Naive thymus-derived CD8-positive, alpha-beta T cell (primary cell): ENCODE measurements around the gene ZNF497. TPM values are rescaled to one million over a fixed set of nuclear protein-coding genes. Genes with fewer than 3 reads are reported as not detected.

Experiments
- ATAC-seq, 2 donors: fragments of 150-1000 bp; cut with Tn5 transposase in 1 of 2; sonication (Bioruptor Pico), chemical (Tn5 transposase) in 1 of 2; 1 replicate in 1 of 2; 2 replicates in 1 of 2; pipeline ENCODE4 v1.10.0; 2021; ENCODE audit warnings: mild to moderate bottlenecking in 2 of 2, moderate library complexity in 2 of 2
- POLR2A ChIA-PET: fragments of 350-600 bp; sonication (Branson Sonifier 250); formaldehyde crosslinking; loops from one replicate; lab custom pipeline; 2021; ENCODE audit warnings: antibody characterized with exemption; lab: Charles Lee
- DNase-seq, 10 donors: peaks; one replicate each; pipeline versions ENCODE4 v3.0.0 to v3.0.0-alpha.2; 2020 to 2022
- H3K27ac Mint-ChIP-seq, 10 donors: one replicate each; pipeline ENCODE4 v1.8.0; 2020 to 2022; ENCODE audit warnings: mild to moderate bottlenecking in 10 of 10, mixed read lengths in 10 of 10, moderate library complexity in 4 of 10, inconsistent platforms in 1 of 10
- H3K27me3 Mint-ChIP-seq, 5 donors: one replicate each; pipeline ENCODE4 v1.8.0; 2021 to 2022; ENCODE audit warnings: mixed read lengths in 5 of 5
- H3K36me3 Mint-ChIP-seq, 3 donors: one replicate each; pipeline ENCODE4 v1.8.0; 2020 to 2022; ENCODE audit warnings: mixed read lengths in 3 of 3, mild to moderate bottlenecking in 2 of 3, inconsistent platforms in 1 of 3
- H3K4me1 Mint-ChIP-seq, 4 donors: one replicate each; pipeline ENCODE4 v1.8.0; 2021 to 2022; ENCODE audit warnings: mixed read lengths in 4 of 4
- H3K4me3 Mint-ChIP-seq, 10 donors: one replicate each; pipeline ENCODE4 v1.8.0; 2020 to 2022; ENCODE audit warnings: mild to moderate bottlenecking in 10 of 10, mixed read lengths in 10 of 10, moderate library complexity in 6 of 10, inconsistent platforms in 1 of 10
- H3K9me3 Mint-ChIP-seq, 9 donors: one replicate each; pipeline ENCODE4 v1.8.0; 2020 to 2022; ENCODE audit warnings: mixed read lengths in 9 of 9, mild to moderate bottlenecking in 3 of 9, inconsistent platforms in 1 of 9, moderate library complexity in 1 of 9
- polyA plus RNA-seq, 3 donors: library from polyadenylated mRNA; unstranded; fragments of 300-500 nt; fragmentation: Illumina TruSeq; gene quantifications; one replicate each; pipeline ENCODE4 v1.2.3, GENCODE V29; 2021
- total RNA-seq, 8 experiments: library from RNA in 2 of 8; stranded (reverse) in 2 of 8; gene quantifications; one replicate each; pipeline ENCODE4 v1.2.3 and lab custom pipeline; 2021 to 2026

ZNF497 gene
- total and polyA plus RNA-seq, 5 experiments from 2014 or later, result 1.8 to 6.6 (median 2.2) TPM

DNA sequence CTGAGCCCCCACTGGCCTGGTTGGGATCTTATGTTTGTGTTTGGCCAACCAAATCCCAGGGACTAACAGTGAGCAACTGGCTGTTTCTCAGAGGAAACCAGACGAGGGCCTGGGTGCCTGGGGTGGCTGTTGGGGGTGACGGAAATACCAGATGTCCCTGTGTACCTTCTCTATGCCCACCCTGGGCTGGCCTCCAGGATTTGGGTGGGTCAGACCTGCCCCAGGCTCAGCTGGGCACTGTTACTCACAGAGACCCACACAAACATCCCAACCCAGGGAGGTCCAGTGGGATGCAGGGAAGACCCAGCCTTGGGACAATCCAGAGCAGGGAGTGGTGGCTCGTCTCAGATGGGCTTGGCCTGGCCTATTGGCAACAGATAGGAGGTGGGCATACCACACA is 26.9 kb downstream of the ZNF497 start:
- ATAC-seq, result no peak
- Mint-ChIP-seq H3K9me3 (no peaks in the 10 kb centered on the region), H3K4me3 (no peak overlapping the region), H3K36me3 (peaks cover 5 to 16% (median 10%) of the 10 kb centered on the region in 3 donors), H3K27me3 (no peaks in the 10 kb centered on the region), H3K27ac (no peak overlapping the region), H3K4me1 (peaks cover 6 to 24% (median 11%) of the 10 kb centered on the region in 4 donors)
- DNase-seq, result no peak
- POLR2A ChIA-PET, result no interaction called here

GRCh38 chr19:58334691-58335249 is 27.8 kb downstream of the ZNF497 start:
- DNase-seq (no peak), ATAC-seq (no peak)
- H3K4me1 Mint-ChIP-seq, result peaks cover 3 to 19% (median 8%) of the 10 kb centered on the region in 4 donors
- H3K36me3 Mint-ChIP-seq, result peaks cover 1 to 16% (median 10%) of the 10 kb centered on the region in 3 donors
- H3K9me3 Mint-ChIP-seq, result no peaks in the 10 kb centered on the region
- H3K27me3 Mint-ChIP-seq, result no peaks in the 10 kb centered on the region
- no peak overlapping the region for H3K4me3 Mint-ChIP-seq
- H3K27ac Mint-ChIP-seq, result peak overlapping the region in 2 of 10 donors; percentile 53 to 57
- POLR2A ChIA-PET, result interaction anchor here (0.6 kb wide), 1 partner anchor 77 kb away, joined by 7 read pairs; no protein-coding TSS in a partner anchor

DNA sequence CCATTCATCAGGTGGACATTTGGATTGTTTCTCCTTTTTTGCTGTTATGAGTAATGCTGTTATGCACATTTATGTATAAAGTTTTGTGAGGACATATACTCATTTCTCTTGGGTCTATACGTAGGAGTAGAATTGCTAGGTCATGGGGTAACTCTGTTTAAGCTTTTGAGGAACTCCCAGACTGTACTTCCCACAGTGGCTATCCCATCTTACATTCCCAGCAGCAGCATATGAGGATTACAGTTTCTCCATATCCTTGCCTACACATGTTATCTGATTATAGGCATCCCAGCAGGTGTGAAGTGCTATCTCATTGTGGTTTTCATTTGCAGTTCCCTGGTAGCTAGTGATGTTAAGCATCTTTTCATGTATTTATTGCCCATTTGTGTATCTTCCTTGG is 29.9 kb downstream of the ZNF497 start:
- ATAC-seq, result no peak
- H3K27me3 Mint-ChIP-seq, result no peaks in the 10 kb centered on the region
- no peak overlapping the region for H3K4me3 Mint-ChIP-seq
- POLR2A ChIA-PET, result interaction anchor here (1.7 kb wide), 1 partner anchor 24 kb away, joined by 3 read pairs; no protein-coding TSS in a partner anchor
- peak overlapping the region in 1 of 10 donors; percentile 22 for H3K27ac Mint-ChIP-seq
- H3K36me3 Mint-ChIP-seq, result peaks cover 0 to 7% (median 2%) of the 10 kb centered on the region in 3 donors
- no peak for DNase-seq
- no peaks in the 10 kb centered on the region for H3K9me3 Mint-ChIP-seq
- H3K4me1 Mint-ChIP-seq, result peaks cover 0 to 14% (median 9%) of the 10 kb centered on the region in 4 donors

- DNase-seq (no peak), ATAC-seq (no peak)
- H3K4me3 Mint-ChIP-seq, result no peak overlapping the region
- H3K4me1 Mint-ChIP-seq, result peaks cover 0 to 14% (median 8%) of the 10 kb centered on the region in 4 donors
- no peaks in the 10 kb centered on the region for H3K9me3 Mint-ChIP-seq
- peaks cover 0 to 3% (median 2%) of the 10 kb centered on the region in 3 donors for H3K36me3 Mint-ChIP-seq
- POLR2A ChIA-PET, result interaction anchor here (1.1 kb wide), 1 partner anchor 17 kb away, joined by 3 read pairs; no protein-coding TSS in a partner anchor
- H3K27ac Mint-ChIP-seq, result no peak overlapping the region
- H3K27me3 Mint-ChIP-seq, result no peaks in the 10 kb centered on the region
Observed at GRCh38 chr19:58330458-58330857, 32.1 kb downstream of the ZNF497 start.

- no peaks in the 10 kb centered on the region for H3K9me3 Mint-ChIP-seq
- H3K36me3 Mint-ChIP-seq, result no peaks in the 10 kb centered on the region
- peaks cover 0 to 14% (median 6%) of the 10 kb centered on the region in 4 donors for H3K4me1 Mint-ChIP-seq
- ATAC-seq (no peak), DNase-seq (no peak)
- POLR2A ChIA-PET, result interaction anchor here (1.4 kb wide), 1 partner anchor 18 kb away, joined by 5 read pairs; no protein-coding TSS in a partner anchor
- peak overlapping the region in 1 of 10 donors; percentile 6 for H3K27ac Mint-ChIP-seq
- H3K27me3 Mint-ChIP-seq, result no peaks in the 10 kb centered on the region
- H3K4me3 Mint-ChIP-seq, result peak overlapping the region in 3 of 10 donors; percentile 43 to 52 (median 50)
Observed at GRCh38 chr19:58328999-58329398, 33.6 kb downstream of the ZNF497 start.

DNA sequence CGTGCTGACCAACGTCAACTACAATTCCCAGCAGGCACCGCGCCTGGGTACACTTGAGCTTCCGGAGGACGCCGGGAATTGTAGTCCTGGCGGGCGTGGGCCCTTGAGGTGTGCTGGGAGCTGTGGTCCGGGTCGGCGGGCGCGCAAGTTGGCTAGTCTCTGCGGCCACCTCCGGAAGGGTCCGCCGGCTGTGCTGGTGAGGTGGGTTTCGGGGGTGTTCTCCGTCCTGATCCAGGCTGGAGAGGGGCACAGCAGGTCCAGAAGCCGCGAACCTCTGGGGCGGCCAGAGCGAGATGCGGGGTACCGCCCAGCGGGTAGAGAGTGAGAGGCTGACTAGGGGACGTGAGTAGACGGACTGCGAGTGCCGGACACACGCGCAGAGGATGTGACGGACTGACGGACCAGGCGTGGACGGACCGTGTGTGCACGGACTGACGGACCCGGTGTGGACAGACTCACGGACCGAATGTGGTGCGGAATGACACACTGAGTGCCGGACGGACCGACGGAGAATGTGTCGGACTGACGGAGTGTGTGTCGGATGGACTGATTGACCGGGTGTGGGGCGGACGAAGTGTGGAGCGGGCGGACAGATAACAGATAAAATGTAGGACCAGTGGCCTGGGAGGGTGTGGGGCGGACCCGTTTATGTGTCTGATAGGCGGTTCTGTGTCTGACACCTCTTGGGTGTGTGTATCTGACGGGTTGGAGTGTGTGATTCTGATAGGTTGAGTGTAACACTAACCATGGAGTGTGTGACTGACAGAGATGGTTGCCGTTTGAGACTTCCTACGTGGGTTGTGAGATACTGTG is 35.4 kb downstream of the ZNF497 start, which contains the start of gene ZSCAN22:
ZSCAN22 (plus strand) TSS at position 81 of the 813 bp plus-strand sequence. CDS start 7,809 bp downstream, outside the sequence.
- POLR2A ChIA-PET, result interaction anchor here (0.6 to 2.2 kb wide), 12 partner anchors 20 to 248 kb away, joined by 3 to 16 read pairs (median 5); partner anchors contain the start of genes ERVK3-1, RPS5, ZBTB45 and ZNF497
- Mint-ChIP-seq H3K27me3 (no peaks in the 10 kb centered on the region), H3K36me3 (peaks cover 0 to 3% (median 3%) of the 10 kb centered on the region in 3 donors), H3K27ac (no peak within 1 kb of the TSS), H3K9me3 (no peaks in the 10 kb centered on the region), H3K4me3 (no peak within 1 kb of the TSS), H3K4me1 (peaks cover 0 to 14% (median 6%) of the 10 kb centered on the region in 4 donors)
- DNase-seq (peak; percentile 76 to 93 (median 82)), ATAC-seq (peak; percentile 92 to 94)

DNA sequence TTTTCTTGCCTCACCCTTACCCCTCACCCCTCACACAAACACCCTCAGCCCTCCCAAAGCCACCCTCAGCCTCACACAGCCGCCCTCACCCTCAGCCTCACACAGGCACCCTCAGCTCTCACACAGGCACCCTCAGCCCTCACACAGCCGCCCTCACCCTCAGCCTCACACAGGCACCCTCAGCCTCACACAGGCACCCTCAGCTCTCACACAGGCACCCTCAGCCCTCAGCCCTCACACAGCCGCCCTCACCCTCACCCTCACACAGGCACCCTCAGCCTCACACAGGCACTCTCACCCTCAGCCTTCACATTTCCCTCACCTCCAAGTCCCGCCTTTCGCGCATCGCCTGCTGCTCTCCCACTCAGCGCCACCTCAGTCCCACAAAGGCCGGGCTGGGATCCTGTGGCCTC is 36.0 kb downstream of the ZNF497 start:
- POLR2A ChIA-PET, result interaction anchor here (0.6 to 2.2 kb wide), 12 partner anchors 21 to 248 kb away, joined by 3 to 16 read pairs (median 5); partner anchors contain the start of genes ERVK3-1, RPS5, ZBTB45 and ZNF497
- H3K9me3 Mint-ChIP-seq, result peaks cover 0 to 2% (median 0%) of the 10 kb centered on the region in 9 donors
- no peaks in the 10 kb centered on the region for H3K27me3 Mint-ChIP-seq
- no peak overlapping the region for H3K4me3 Mint-ChIP-seq
- peaks cover 0 to 14% (median 6%) of the 10 kb centered on the region in 4 donors for H3K4me1 Mint-ChIP-seq
- ATAC-seq, result peak; percentile 56 to 60
- no peak for DNase-seq
- no peak overlapping the region for H3K27ac Mint-ChIP-seq
- peaks cover 0 to 5% (median 4%) of the 10 kb centered on the region in 3 donors for H3K36me3 Mint-ChIP-seq

DNA sequence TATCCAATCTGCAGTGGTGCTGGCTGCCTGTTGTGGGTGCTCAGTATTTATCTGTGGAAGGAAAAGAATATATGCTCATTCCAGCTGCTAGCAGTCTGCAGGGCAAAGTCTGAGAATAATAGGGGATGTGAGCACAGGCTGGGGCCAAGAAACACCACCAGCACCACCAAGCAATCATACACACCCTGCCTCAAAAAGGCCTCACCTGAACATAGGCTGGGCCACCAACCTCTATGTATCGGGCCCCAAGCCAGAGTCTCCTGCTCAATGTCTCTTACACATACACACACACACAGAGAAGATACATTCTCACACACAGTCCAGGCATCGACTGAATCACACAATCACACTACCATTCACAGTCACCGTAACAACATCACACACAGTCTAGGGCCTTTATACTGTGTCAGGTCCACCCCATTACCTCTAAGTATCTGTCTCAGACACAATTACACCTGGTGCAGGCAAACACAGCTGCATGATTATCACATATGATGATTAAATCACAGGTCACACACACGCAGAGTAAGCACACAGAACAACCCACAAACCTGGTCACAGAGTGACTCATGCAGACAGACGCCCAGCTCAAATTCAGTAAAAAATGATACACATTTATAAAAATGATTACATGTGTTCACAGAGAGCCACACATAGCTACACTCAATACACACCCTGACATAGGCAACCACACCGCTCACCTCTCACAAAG is 37.1 kb downstream of the ZNF497 start:
- Mint-ChIP-seq H3K27ac (no peak overlapping the region), H3K4me3 (no peak overlapping the region), H3K4me1 (peaks cover 0 to 9% (median 4%) of the 10 kb centered on the region in 4 donors), H3K27me3 (no peaks in the 10 kb centered on the region), H3K36me3 (peaks cover 0 to 5% (median 4%) of the 10 kb centered on the region in 3 donors), H3K9me3 (peaks cover 0 to 2% (median 0%) of the 10 kb centered on the region in 9 donors)
- POLR2A ChIA-PET, result interaction anchor here (0.5 to 2.2 kb wide), 5 partner anchors 20 to 67 kb away, joined by 3 to 16 read pairs (median 8); partner anchors contain the start of genes ERVK3-1 and ZNF497
- DNase-seq (no peak), ATAC-seq (no peak)

GRCh38 chr19:58319241-58319640 is 43.3 kb downstream of the ZNF497 start:
- no peak for ATAC-seq
- Mint-ChIP-seq H3K9me3 (peaks cover 0 to 2% (median 0%) of the 10 kb centered on the region in 9 donors), H3K27me3 (no peaks in the 10 kb centered on the region), H3K4me3 (no peak overlapping the region), H3K36me3 (peaks cover 6 to 22% (median 17%) of the 10 kb centered on the region in 3 donors), H3K27ac (no peak overlapping the region), H3K4me1 (peaks cover 0 to 6% (median 0%) of the 10 kb centered on the region in 4 donors)
- no peak for DNase-seq
- POLR2A ChIA-PET, result interaction anchor here (1.3 to 2.1 kb wide), 2 partner anchors 13 to 38 kb away, joined by 4 to 5 read pairs; no protein-coding TSS in a partner anchor

- Mint-ChIP-seq H3K9me3 (peaks cover 0 to 2% (median 0%) of the 10 kb centered on the region in 9 donors), H3K27ac (no peak overlapping the region), H3K27me3 (no peaks in the 10 kb centered on the region), H3K4me1 (peaks cover 0 to 6% (median 0%) of the 10 kb centered on the region in 4 donors), H3K36me3 (peaks cover 6 to 32% (median 26%) of the 10 kb centered on the region in 3 donors), H3K4me3 (no peak overlapping the region)
- POLR2A ChIA-PET, result interaction anchor here (1.3 to 2.1 kb wide), 3 partner anchors 9 to 39 kb away, joined by 3 to 5 read pairs (median 4); no protein-coding TSS in a partner anchor
- DNase-seq (no peak), ATAC-seq (no peak)
Observed at GRCh38 chr19:58318297-58318696, 44.3 kb downstream of the ZNF497 start.

DNA sequence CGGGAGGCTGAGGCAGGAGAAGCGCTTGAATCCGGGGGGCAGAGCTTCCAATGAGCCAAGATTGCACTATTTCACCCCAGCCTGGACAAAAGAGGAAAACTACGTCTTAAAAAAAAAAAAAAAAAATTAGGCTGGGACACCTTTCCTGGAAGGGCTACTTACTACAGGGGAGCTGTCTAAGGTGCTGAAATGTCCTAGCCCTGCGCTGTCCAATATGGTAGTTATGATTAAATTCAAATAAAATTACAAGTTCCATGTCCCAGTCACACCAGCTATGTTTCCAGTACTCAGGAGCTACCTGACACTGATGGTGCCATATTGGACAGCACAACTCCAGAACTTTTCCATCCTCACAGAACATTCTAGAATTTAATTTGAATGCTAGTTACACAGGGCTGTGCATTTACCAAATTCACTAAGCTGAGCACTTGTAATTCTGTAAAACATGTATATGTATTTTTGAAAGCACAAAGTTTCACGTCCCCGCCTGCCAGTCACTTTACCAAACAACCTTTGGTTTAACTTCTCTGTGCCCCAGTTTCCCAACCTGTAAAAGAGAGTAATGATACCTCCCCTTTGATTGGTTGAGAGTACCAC is 45.0 kb downstream of the ZNF497 start:
- peaks cover 0 to 6% (median 0%) of the 10 kb centered on the region in 4 donors for H3K4me1 Mint-ChIP-seq
- H3K27me3 Mint-ChIP-seq, result no peaks in the 10 kb centered on the region
- POLR2A ChIA-PET, result interaction anchor here (1.4 to 2.1 kb wide), 2 partner anchors 8 to 11 kb away, joined by 3 to 5 read pairs; no protein-coding TSS in a partner anchor
- H3K36me3 Mint-ChIP-seq, result peaks cover 11 to 37% (median 31%) of the 10 kb centered on the region in 3 donors
- H3K27ac Mint-ChIP-seq, result no peak overlapping the region
- H3K4me3 Mint-ChIP-seq, result no peak overlapping the region
- DNase-seq (peak in 1 of 10 donors; percentile 10), ATAC-seq (peak in 1 of 2 donors; percentile 33)
- peaks cover 0 to 2% (median 0%) of the 10 kb centered on the region in 9 donors for H3K9me3 Mint-ChIP-seq
